ENCODE results near the gene CFI.

CFI gene

DNA sequence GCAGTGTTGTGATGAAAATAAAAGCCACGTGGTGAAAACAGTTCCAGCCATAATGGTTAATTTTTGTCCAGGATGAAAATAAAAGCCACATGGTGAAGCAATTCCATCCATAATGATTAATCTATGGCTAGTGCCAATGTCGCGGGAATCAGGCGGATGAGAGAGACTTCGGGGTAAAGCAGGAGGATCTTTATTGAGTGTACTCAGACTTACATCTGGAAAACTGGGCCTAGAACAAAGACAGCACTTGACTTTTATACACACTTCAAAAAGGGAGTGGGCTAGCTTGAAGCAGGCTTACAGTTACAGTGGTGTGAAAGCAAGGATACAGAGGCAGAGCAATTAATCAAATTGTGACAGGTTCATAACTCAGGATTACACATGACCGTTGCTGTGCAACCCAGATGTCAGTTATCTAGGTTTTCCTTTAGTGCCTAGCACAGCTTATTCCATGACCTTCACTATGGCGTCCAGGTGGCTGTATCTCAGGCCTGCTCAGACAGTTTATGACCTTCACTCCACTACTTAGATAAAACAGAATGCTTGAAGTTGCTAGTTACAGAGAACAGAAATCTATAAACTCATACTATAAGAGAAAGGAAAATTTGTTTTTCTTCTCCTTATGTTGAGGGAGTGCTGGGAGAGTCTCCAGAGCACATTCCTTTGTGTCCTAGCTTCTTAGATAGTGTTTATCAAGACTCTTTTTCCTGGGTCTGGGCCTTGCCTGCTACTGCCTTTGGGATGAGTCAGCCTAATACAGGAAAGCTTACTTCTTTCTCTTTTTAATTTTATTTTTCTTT, 66.0 kb downstream of the CFI start:
- no peak overlapping the region for H3K4me3 ChIP-seq (replicated peaks; ENCODE audit: insufficient read depth, low read length)
- TF ChIP-seq, protein P1, sequence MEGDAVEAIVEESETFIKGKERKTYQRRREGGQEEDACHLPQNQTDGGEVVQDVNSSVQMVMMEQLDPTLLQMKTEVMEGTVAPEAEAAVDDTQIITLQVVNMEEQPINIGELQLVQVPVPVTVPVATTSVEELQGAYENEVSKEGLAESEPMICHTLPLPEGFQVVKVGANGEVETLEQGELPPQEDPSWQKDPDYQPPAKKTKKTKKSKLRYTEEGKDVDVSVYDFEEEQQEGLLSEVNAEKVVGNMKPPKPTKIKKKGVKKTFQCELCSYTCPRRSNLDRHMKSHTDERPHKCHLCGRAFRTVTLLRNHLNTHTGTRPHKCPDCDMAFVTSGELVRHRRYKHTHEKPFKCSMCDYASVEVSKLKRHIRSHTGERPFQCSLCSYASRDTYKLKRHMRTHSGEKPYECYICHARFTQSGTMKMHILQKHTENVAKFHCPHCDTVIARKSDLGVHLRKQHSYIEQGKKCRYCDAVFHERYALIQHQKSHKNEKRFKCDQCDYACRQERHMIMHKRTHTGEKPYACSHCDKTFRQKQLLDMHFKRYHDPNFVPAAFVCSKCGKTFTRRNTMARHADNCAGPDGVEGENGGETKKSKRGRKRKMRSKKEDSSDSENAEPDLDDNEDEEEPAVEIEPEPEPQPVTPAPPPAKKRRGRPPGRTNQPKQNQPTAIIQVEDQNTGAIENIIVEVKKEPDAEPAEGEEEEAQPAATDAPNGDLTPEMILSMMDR (IDR thresholded peaks at IDR 0.05; ENCODE audit: insufficient read depth, low read length), result no peak
- no peak for TF ChIP-seq GABPA (IDR thresholded peaks at IDR 0.05; ENCODE audit: low read depth)
- TF ChIP-seq SPI1 (IDR thresholded peaks at IDR 0.05; ENCODE audit: borderline replicate concordance, low read depth), result no peak
- TF ChIP-seq POLR2AphosphoS5 (IDR thresholded peaks at IDR 0.05; ENCODE audit: low read depth), result no peak
- TF ChIP-seq, protein P2, sequence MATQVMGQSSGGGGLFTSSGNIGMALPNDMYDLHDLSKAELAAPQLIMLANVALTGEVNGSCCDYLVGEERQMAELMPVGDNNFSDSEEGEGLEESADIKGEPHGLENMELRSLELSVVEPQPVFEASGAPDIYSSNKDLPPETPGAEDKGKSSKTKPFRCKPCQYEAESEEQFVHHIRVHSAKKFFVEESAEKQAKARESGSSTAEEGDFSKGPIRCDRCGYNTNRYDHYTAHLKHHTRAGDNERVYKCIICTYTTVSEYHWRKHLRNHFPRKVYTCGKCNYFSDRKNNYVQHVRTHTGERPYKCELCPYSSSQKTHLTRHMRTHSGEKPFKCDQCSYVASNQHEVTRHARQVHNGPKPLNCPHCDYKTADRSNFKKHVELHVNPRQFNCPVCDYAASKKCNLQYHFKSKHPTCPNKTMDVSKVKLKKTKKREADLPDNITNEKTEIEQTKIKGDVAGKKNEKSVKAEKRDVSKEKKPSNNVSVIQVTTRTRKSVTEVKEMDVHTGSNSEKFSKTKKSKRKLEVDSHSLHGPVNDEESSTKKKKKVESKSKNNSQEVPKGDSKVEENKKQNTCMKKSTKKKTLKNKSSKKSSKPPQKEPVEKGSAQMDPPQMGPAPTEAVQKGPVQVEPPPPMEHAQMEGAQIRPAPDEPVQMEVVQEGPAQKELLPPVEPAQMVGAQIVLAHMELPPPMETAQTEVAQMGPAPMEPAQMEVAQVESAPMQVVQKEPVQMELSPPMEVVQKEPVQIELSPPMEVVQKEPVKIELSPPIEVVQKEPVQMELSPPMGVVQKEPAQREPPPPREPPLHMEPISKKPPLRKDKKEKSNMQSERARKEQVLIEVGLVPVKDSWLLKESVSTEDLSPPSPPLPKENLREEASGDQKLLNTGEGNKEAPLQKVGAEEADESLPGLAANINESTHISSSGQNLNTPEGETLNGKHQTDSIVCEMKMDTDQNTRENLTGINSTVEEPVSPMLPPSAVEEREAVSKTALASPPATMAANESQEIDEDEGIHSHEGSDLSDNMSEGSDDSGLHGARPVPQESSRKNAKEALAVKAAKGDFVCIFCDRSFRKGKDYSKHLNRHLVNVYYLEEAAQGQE (IDR thresholded peaks at IDR 0.05; ENCODE audit: insufficient replicate concordance, low read depth), result no peak
- DNase-seq (ENCODE audit: low read depth in 1 of 2, low spot score in 1 of 2), result no peak
- H3K27me3 ChIP-seq (ENCODE audit: insufficient read depth, poor library complexity, severe bottlenecking), result no peaks in the 10 kb centered on the region
- H3K27ac ChIP-seq (replicated peaks), result no peak overlapping the region

DNA sequence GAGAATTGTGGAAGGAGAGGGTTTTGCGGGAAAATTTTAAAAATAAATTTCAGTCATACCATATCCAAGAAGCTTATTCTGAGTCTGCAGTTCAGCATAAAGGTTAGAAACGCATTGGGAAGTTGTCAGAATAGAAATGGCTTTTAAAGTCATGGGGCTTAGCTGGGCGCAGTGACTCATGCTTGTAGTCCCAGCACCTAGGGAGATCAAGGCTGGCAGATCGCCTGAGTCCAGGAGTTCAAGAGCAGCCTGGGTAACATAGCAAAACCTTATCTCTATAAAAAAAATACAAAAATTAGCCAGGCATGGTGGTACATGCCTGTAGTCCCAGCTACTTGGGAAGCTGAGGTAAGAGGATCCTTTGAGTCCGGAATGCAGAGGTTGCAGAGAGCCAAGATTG, 68.1 kb downstream of the CFI start:
- Histone ChIP-seq H3K4me3 (replicated peaks; ENCODE audit: insufficient read depth, low read length) (no peak overlapping the region), H3K27me3 (ENCODE audit: insufficient read depth, poor library complexity, severe bottlenecking) (no peaks in the 10 kb centered on the region), H3K27ac (replicated peaks) (no peak overlapping the region)
- TF ChIP-seq, protein P1 (IDR thresholded peaks at IDR 0.05; ENCODE audit: insufficient read depth, low read length), result no peak
- TF ChIP-seq GABPA (IDR thresholded peaks at IDR 0.05; ENCODE audit: low read depth) (no peak), SPI1 (IDR thresholded peaks at IDR 0.05; ENCODE audit: borderline replicate concordance, low read depth) (no peak), POLR2AphosphoS5 (IDR thresholded peaks at IDR 0.05; ENCODE audit: low read depth) (no peak)
- TF ChIP-seq, protein P2 (IDR thresholded peaks at IDR 0.05; ENCODE audit: insufficient replicate concordance, low read depth), result no peak
- no peak for DNase-seq (ENCODE audit: low read depth in 1 of 2, low spot score in 1 of 2)

DNA sequence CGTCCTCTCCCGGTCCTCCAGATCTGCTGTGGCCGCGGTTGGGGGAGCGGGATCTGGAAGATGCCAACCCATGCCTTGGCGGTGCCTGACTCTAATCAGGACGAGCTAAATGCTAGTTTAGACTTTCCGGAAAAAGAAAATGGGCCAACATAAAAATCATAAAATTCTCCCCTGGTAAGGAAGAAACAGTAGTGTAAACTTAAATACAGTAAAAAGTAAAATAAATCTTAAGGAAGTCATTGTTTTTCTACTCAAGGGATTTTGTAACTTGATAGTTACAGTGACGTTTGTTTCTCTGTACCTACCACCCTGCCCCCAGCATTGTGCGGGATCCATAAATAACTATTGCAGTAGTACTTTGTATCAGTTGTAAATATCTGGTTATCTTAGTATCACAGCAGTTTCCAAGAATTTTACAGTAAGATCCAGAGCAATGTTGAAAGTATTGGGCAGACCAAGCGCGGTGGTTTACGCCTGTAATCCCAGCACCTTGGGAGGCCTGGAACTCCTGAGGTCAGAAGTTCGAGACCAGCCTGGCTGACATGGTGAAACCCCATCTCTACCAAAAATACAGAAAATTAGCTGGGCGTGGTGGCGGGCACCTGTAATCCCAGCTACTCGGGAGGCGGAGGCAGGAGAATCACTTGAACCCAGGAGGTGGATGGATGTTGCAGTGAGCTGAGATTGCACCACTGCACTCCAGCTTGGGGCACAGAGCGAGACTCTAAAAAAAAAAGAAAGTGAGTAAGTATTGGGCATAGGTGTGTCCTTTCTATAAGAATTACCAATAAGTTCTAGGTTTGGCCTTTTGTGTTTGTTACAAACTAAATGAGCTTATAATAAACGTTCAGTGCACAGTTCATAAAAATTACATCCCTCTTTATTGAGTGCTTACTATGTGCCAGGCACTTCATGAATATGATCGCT, 70.9 kb downstream of the CFI start:
- Histone ChIP-seq H3K27me3 (ENCODE audit: insufficient read depth, poor library complexity, severe bottlenecking) (no peaks in the 10 kb centered on the region), H3K27ac (replicated peaks) (no peak overlapping the region; the same call in 1 of the 2 replicates), H3K4me3 (replicated peaks; ENCODE audit: insufficient read depth, low read length) (peak overlapping the region; percentile 96)
- TF ChIP-seq POLR2AphosphoS5 (IDR thresholded peaks at IDR 0.05; ENCODE audit: low read depth) (no peak), SPI1 (IDR thresholded peaks at IDR 0.05; ENCODE audit: borderline replicate concordance, low read depth) (no peak), GABPA (IDR thresholded peaks at IDR 0.05; ENCODE audit: low read depth) (no peak)
- TF ChIP-seq, protein P2 (IDR thresholded peaks at IDR 0.05; ENCODE audit: insufficient replicate concordance, low read depth), result no peak
- TF ChIP-seq, protein P1 (IDR thresholded peaks at IDR 0.05; ENCODE audit: insufficient read depth, low read length), result no peak
- no peak for DNase-seq (ENCODE audit: low read depth in 1 of 2, low spot score in 1 of 2)
